Breast epithelium (tissue), 4 donors: ENCODE data around the gene ARHGEF28. TPM values are rescaled to one million over a fixed set of nuclear protein-coding genes. Genes with fewer than 3 reads are reported as not detected.

Source experiments
- DNase-seq, 2 donors: peaks; one replicate each; pipeline ENCODE4 v3.0.0-alpha.2; 2019; ENCODE audit warnings: low spot score in 2 of 2
- H3K27ac ChIP-seq, 2 donors: fragments of 200-600 bp; sonication (generic) in 1 of 2; one replicate each; pipeline ENCODE4 v1.5.1; 2016 to 2019; ENCODE audit warnings: mild to moderate bottlenecking in 1 of 2
- H3K27me3 ChIP-seq, 2 donors: fragments of 200-600 bp; sonication (generic) in 1 of 2; one replicate each; pipeline versions ENCODE4 v1.5.1 to v1.6.0; 2017 to 2019; ENCODE audit warnings: control low read depth in 1 of 2, mild to moderate bottlenecking in 1 of 2
- H3K36me3 ChIP-seq: fragments of 200-600 bp; one replicate; pipeline ENCODE4 v1.5.1; 2019
- H3K4me1 ChIP-seq, 2 donors: fragments of 200-600 bp; sonication (generic); one replicate each; pipeline ENCODE4 v1.5.1; 2016 to 2019; ENCODE audit warnings: control low read depth in 1 of 2
- H3K4me3 ChIP-seq, 3 donors: fragments of 200-600 bp; sonication (generic); 1 replicate in 2 of 3; 2 replicates in 1 of 3; pipeline ENCODE4 v1.5.1; 2016 to 2019; ENCODE audit warnings: mild to moderate bottlenecking in 3 of 3, moderate library complexity in 2 of 3
- H3K9me3 ChIP-seq, 2 donors: fragments of 200-600 bp; sonication (generic) in 1 of 2; one replicate each; pipeline ENCODE4 v1.5.1; 2016 to 2019; ENCODE audit warnings: control low read depth in 1 of 2
- POLR2A ChIP-seq: fragments of 450-650 bp; IDR thresholded peaks from one replicate; pipeline ENCODE4 v1.6.1; 2016; ENCODE audit warnings: antibody characterized with exemption, mild to moderate bottlenecking, moderate library complexity
- POLR2AphosphoS5 ChIP-seq, 3 donors: sonication (generic); formaldehyde crosslinking; IDR thresholded peaks; one replicate each; pipeline ENCODE4 v1.6.1; 2017; ENCODE audit warnings: antibody characterized with exemption in 3 of 3
- intact Hi-C: fragments of 100-400 bp; cut with DNase I; formaldehyde crosslinking; loops from one replicate; pipeline ENCODE4 v1.15.1; 2023; ENCODE audit warnings: low total_unique reads
- total RNA-seq, 3 donors: library from RNA; depleted of rRNA; stranded (reverse); fragments of >200 nt; gene quantifications; one replicate each; pipeline ENCODE4 v1.1.0, GENCODE V29; 2016
- TF ChIP-seq, protein P1 (sequence below), 3 donors: fragments of 450-650 bp; IDR thresholded peaks; one replicate each; pipeline ENCODE4 v1.5.1; 2016 to 2017; ENCODE audit warnings: antibody characterized with exemption in 3 of 3, mild to moderate bottlenecking in 3 of 3, moderate library complexity in 3 of 3

Gene ARHGEF28
- total RNA-seq, 3 donors from 2014 or later, result 11.4 to 65.4 (median 31.5) TPM

DNA sequence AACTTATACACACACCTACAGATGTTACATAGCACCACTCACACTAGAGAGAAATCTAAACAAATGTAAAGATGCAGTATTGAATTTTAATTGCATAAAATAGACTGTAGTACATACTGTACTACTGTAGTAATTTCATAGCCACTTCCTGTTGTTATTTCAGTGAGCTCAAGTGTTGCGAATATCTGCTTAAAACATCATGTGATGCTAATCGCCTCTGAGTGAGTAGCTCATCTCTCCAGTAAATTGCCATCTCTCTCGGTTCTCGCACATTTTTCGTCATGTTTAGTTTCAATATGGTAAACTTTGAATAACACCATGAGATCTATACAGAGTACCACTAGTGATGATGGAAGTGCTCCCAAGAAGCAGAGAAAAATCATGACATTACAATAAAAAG is 22.0 kb upstream of the ARHGEF28 start:
- TF ChIP-seq POLR2AphosphoS5 (IDR thresholded peaks at IDR 0.05) (no peak), POLR2A (no peak)
- TF ChIP-seq, protein P1, sequence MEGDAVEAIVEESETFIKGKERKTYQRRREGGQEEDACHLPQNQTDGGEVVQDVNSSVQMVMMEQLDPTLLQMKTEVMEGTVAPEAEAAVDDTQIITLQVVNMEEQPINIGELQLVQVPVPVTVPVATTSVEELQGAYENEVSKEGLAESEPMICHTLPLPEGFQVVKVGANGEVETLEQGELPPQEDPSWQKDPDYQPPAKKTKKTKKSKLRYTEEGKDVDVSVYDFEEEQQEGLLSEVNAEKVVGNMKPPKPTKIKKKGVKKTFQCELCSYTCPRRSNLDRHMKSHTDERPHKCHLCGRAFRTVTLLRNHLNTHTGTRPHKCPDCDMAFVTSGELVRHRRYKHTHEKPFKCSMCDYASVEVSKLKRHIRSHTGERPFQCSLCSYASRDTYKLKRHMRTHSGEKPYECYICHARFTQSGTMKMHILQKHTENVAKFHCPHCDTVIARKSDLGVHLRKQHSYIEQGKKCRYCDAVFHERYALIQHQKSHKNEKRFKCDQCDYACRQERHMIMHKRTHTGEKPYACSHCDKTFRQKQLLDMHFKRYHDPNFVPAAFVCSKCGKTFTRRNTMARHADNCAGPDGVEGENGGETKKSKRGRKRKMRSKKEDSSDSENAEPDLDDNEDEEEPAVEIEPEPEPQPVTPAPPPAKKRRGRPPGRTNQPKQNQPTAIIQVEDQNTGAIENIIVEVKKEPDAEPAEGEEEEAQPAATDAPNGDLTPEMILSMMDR (IDR thresholded peaks at IDR 0.05), result no peak
- intact Hi-C loops, result no loop called here
- Histone ChIP-seq H3K4me1 (peaks cover 0 to 6% of the 10 kb centered on the region in 2 donors), H3K36me3 (no peaks in the 10 kb centered on the region), H3K4me3 (no peak overlapping the region), H3K9me3 (peaks cover 0 to 10% of the 10 kb centered on the region in 2 donors), H3K27me3 (no peaks in the 10 kb centered on the region), H3K27ac (no peak overlapping the region)
- no peak for DNase-seq

DNA sequence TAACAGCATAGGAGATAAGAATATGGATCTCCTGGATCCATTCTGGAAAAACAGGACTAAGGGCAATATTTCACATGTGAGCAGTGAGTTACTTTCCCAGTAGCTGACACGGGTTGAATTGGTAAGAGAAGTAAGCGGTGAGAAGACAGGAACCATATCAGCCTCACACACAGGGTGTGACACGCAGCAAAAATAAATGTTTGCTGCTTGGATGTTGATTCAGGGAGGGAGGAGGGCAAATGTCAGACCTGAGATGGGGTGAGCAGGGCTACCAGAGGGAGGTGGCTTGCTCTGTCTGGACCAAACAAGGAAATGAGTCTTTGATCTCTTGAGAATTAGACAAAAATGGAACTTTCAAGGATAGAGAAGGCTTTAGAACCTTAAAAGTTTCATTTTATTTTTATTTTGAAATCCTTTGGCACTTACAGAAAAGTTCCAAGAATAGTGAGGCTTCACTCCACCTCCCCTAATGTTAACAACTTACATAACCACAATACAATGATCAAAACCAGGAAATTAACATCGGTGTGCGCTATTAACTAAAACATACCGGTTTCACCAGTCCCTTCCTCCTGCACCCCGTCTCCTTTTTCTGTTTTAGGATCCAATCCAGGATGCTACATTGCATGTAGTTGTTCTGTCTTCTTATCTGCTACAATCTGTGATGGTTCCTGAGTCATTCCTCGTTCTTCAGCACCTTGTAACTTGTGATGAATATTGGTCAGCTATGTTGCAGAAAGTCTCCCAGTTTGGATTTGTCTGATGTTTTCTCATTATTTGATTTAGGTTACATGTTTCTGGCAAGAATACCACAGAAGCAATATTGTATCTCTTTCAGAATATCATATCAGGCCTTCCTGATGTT is 20.5 kb upstream of the ARHGEF28 start:
- no peak for DNase-seq

DNA sequence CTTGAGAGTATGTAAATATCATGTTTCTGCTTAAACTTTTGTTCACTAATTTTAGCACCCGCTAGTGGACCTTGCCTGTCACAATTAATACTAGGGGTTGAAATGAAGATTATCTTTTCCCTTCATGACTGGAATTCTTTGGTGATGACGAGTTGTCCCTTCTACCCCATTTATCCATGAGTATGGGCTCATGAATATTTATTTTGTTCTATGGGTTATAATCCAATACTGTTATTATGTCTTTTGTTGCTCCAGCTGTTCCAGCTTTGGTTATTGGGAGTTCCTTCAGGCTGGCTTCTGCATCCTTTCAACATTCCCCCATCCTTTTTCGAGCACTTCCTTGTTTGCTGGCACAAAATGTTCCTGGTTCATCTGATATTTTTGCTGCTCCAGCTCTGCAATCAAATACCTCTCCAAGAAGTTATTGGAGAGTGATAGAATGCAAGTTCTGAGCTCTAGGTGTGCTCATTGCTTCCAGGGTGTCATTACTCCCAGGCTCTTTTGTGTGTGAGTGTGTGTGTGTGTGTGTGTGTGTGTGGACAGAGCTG is 19.7 kb upstream of the ARHGEF28 start:
- H3K4me1 ChIP-seq, result peaks cover 0 to 6% of the 10 kb centered on the region in 2 donors

More for the DNA sequence above, 20.5 kb upstream of the ARHGEF28 start:
- Histone ChIP-seq H3K4me1 (peaks cover 0 to 6% of the 10 kb centered on the region in 2 donors), H3K4me3 (no peak overlapping the region), H3K27ac (no peak overlapping the region), H3K36me3 (no peaks in the 10 kb centered on the region), H3K9me3 (peaks cover 0 to 10% of the 10 kb centered on the region in 2 donors), H3K27me3 (no peaks in the 10 kb centered on the region)
- intact Hi-C loops, result no loop called here
- TF ChIP-seq POLR2AphosphoS5 (IDR thresholded peaks at IDR 0.05), result no peak
- TF ChIP-seq, protein P1 (IDR thresholded peaks at IDR 0.05), result no peak
- no peak for TF ChIP-seq POLR2A

DNA sequence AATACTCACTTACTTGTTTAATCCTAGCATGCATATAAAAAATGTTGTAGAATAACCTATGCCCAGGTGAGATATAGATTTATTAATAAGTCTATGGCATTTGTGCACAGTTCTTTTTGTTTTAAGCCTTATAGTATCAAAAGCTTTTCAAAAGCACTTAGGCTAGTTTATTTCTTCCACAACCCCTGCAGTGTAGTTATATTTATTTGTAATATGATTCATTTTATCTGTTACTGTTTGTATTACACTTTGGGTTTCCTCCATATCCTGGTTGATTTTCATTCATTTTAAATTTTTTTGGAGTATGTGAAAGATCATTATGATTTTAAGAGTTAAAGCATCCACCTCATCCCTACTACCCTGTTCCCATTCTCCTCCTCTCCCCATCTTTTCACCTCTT is 18.8 kb upstream of the ARHGEF28 start:
- intact Hi-C loops, result no loop called here

More for the DNA sequence above, 19.7 kb upstream of the ARHGEF28 start:
- no peak for DNase-seq
- TF ChIP-seq, protein P1 (IDR thresholded peaks at IDR 0.05), result no peak
- TF ChIP-seq POLR2AphosphoS5 (IDR thresholded peaks at IDR 0.05) (no peak), POLR2A (no peak)
- Histone ChIP-seq H3K9me3 (peaks cover 0 to 10% of the 10 kb centered on the region in 2 donors), H3K27me3 (no peaks in the 10 kb centered on the region), H3K36me3 (no peaks in the 10 kb centered on the region), H3K27ac (no peak overlapping the region), H3K4me3 (no peak overlapping the region)
- intact Hi-C loops, result no loop called here

More for the DNA sequence above, 18.8 kb upstream of the ARHGEF28 start:
- no peak overlapping the region for H3K27ac ChIP-seq
- no peaks in the 10 kb centered on the region for H3K36me3 ChIP-seq
- no peak overlapping the region for H3K4me3 ChIP-seq
- TF ChIP-seq POLR2AphosphoS5 (IDR thresholded peaks at IDR 0.05), result no peak
- TF ChIP-seq, protein P1 (IDR thresholded peaks at IDR 0.05), result no peak
- TF ChIP-seq POLR2A, result no peak
- H3K4me1 ChIP-seq, result peaks cover 0 to 6% of the 10 kb centered on the region in 2 donors
- no peak for DNase-seq
- H3K27me3 ChIP-seq, result no peaks in the 10 kb centered on the region
- peaks cover 0 to 2% of the 10 kb centered on the region in 2 donors for H3K9me3 ChIP-seq
